Measurements from ENCODE around the gene CLEC18A.
"Not testable (repeated sequence)": the region's sequence is repeated elsewhere in the genome, so short reads cannot be mapped to it uniquely, and the experiment has no call there.

Gene CLEC18A

GRCh38 chr16:70012951-70013350 is 61.8 kb downstream of the CLEC18A start:
- H3K4me3 ChIP-seq (replicated peaks; ENCODE audit: low read depth, low read length); DNase-seq (ENCODE audit: extremely low read depth, low read depth): not testable (repeated sequence)

Data from HFF-Myc (cell line).